Peyer's patch (tissue), 4 donors: ENCODE data around the gene AP1M1. TPM values are rescaled to one million over a fixed set of nuclear protein-coding genes. Genes with fewer than 3 reads are reported as not detected.
A peak's percentile ranks its signal among the peaks of the same experiment; 100 is the strongest.

ENCODE experiments used
- DNase-seq, 3 donors: peaks; one replicate each; pipeline ENCODE4 v3.0.0-alpha.2; 2017 to 2019
- H3K27ac ChIP-seq, 4 donors: fragments of 200-600 bp; sonication (generic); one replicate each; pipeline ENCODE4 v1.5.1; 2016 to 2019
- H3K27me3 ChIP-seq, 2 donors: fragments of 200-600 bp; sonication (generic); one replicate each; pipeline ENCODE4 v1.5.1; 2019
- H3K36me3 ChIP-seq, 3 donors: fragments of 200-600 bp; sonication (generic); one replicate each; pipeline ENCODE4 v1.5.1; 2016 to 2019
- H3K4me1 ChIP-seq, 4 donors: fragments of 200-600 bp; sonication (generic); one replicate each; pipeline ENCODE4 v1.5.1; 2016 to 2019
- H3K4me3 ChIP-seq, 4 donors: fragments of 200-600 bp; sonication (generic); 1 replicate in 3 of 4; 2 replicates in 1 of 4; pipeline ENCODE4 v1.5.1; 2016 to 2019; ENCODE audit warnings: mild to moderate bottlenecking in 1 of 4
- H3K9me3 ChIP-seq, 4 donors: fragments of 200-600 bp; sonication (generic); one replicate each; pipeline ENCODE4 v1.5.1; 2016 to 2019; ENCODE audit warnings: mild to moderate bottlenecking in 1 of 4
- CTCF ChIP-seq, 6 experiments: fragments of 450-650 bp in 4 of 6; fragments of 200-600 bp in 2 of 6; sonication (generic) in 1 of 6; IDR thresholded peaks; one replicate each; pipeline ENCODE4 v1.5.1; 2017 to 2019; ENCODE audit warnings: antibody characterized with exemption in 6 of 6, mild to moderate bottlenecking in 3 of 6, moderate library complexity in 1 of 6
- POLR2A ChIP-seq, 2 donors: fragments of 450-650 bp; IDR thresholded peaks; one replicate each; pipeline ENCODE4 v1.5.1; 2017; ENCODE audit warnings: antibody characterized with exemption in 2 of 2, mild to moderate bottlenecking in 2 of 2, moderate library complexity in 2 of 2
- total RNA-seq, 4 donors: library from RNA; depleted of rRNA; stranded (reverse); fragments of >200 nt; gene quantifications; one replicate each; pipeline ENCODE4 v1.1.0, GENCODE V29; 2016

The AP1M1 gene
- total RNA-seq, 4 donors from 2014 or later = 52.7 to 83.9 (median 62.8) TPM

DNA sequence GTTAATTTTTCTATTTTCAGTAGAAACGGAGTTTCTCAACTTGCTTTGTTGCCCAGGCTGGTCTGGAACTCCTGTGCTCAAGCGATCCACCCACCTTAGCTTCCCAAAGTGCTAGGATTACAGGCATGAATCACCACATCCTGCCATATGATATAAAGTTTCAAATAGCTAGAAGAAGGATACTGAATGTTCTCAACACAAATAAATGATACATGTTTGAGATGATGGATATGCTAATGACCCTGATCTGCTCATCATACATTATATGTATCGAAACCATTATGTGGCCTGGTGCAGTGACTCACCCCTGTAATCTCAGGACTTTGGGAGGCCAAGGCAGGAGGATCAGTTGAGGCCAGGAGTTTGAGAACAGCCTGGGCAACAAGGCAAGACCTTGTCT, 35.9 kb upstream of the AP1M1 start:
- no peaks in the 10 kb centered on the region for H3K9me3 ChIP-seq
- no peaks in the 10 kb centered on the region for H3K4me1 ChIP-seq
- no peaks in the 10 kb centered on the region for H3K27me3 ChIP-seq

GRCh38 chr19:16164222-16164890, 33.4 kb upstream of the AP1M1 start:
- DNase-seq = peak in 2 of 3 donors; percentile 60 to 73
- TF ChIP-seq POLR2A (IDR thresholded peaks at IDR 0.05) = no peak
- peak in 1 of 6 experiments; percentile 7 for TF ChIP-seq CTCF (IDR thresholded peaks at IDR 0.05)
- Histone ChIP-seq H3K4me3 (no peak overlapping the region), H3K27ac (peak overlapping the region in 1 of 4 donors; percentile 37), H3K9me3 (no peaks in the 10 kb centered on the region), H3K36me3 (no peaks in the 10 kb centered on the region), H3K4me1 (no peaks in the 10 kb centered on the region), H3K27me3 (no peaks in the 10 kb centered on the region)

More for the DNA sequence above, 35.9 kb upstream of the AP1M1 start:
- Histone ChIP-seq H3K36me3 (peaks cover 0 to 6% (median 0%) of the 10 kb centered on the region in 3 donors), H3K4me3 (no peak overlapping the region), H3K27ac (no peak overlapping the region)
- TF ChIP-seq POLR2A (IDR thresholded peaks at IDR 0.05) (no peak), CTCF (IDR thresholded peaks at IDR 0.05) (no peak)
- DNase-seq = no peak

- Histone ChIP-seq H3K27me3 (no peaks in the 10 kb centered on the region), H3K4me1 (no peaks in the 10 kb centered on the region), H3K36me3 (no peaks in the 10 kb centered on the region), H3K4me3 (no peak overlapping the region), H3K27ac (no peak overlapping the region), H3K9me3 (no peaks in the 10 kb centered on the region)
- no peak for DNase-seq
- TF ChIP-seq POLR2A (IDR thresholded peaks at IDR 0.05) (no peak), CTCF (IDR thresholded peaks at IDR 0.05) (no peak)
Observed at GRCh38 chr19:16166417-16166816, 31.3 kb upstream of the AP1M1 start.

DNA sequence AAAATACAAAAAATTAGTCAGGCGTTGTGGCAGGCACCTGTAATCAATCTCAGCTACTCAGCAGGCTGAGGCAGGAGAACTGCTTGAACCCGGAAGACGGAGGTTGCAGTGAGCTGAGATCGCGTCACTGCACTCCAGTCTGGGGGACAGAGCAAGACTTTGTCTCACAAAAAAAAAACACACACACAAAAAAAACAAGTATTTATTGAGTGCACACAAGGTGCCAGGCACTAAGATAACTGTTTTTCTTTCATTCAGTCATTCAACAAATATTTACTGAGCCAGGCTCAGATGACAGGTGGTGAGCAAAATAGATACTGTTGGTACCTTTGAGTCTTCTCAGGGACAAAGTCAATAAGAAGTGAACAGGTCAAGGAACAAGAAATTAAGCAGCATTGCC, 30.7 kb upstream of the AP1M1 start:
- H3K9me3 ChIP-seq = no peaks in the 10 kb centered on the region

GRCh38 chr19:16168465-16169081, 29.1 kb upstream of the AP1M1 start:
- Histone ChIP-seq H3K27me3 (no peaks in the 10 kb centered on the region), H3K4me1 (no peaks in the 10 kb centered on the region), H3K9me3 (no peaks in the 10 kb centered on the region), H3K27ac (peak overlapping the region in 1 of 4 donors; percentile 30), H3K4me3 (no peak overlapping the region), H3K36me3 (no peaks in the 10 kb centered on the region)
- no peak for TF ChIP-seq POLR2A (IDR thresholded peaks at IDR 0.05)
- no peak for TF ChIP-seq CTCF (IDR thresholded peaks at IDR 0.05)
- DNase-seq = no peak

More for the DNA sequence above, 30.7 kb upstream of the AP1M1 start:
- DNase-seq = no peak
- Histone ChIP-seq H3K4me1 (no peaks in the 10 kb centered on the region), H3K36me3 (no peaks in the 10 kb centered on the region), H3K27me3 (no peaks in the 10 kb centered on the region), H3K27ac (no peak overlapping the region), H3K4me3 (no peak overlapping the region)
- no peak for TF ChIP-seq POLR2A (IDR thresholded peaks at IDR 0.05)
- TF ChIP-seq CTCF (IDR thresholded peaks at IDR 0.05) = no peak
